NCI-H345 treated with DMSO at 0.1 percent for 48 hours (cell line): ENCODE data around the gene HPS3.

Source experiments
- DNase-seq: peaks from one replicate; lab custom pipeline; 2025; ENCODE audit not compliant: unreplicated experiment; lab: John Stamatoyannopoulos, UW

Gene HPS3

GRCh38 chr3:149120051-149120972, 9.1 kb upstream of the HPS3 start:
- DNase-seq, result peak; percentile 13

- no peak for DNase-seq
These were observed 6.5 kb upstream of the HPS3 start for GRCh38 chr3:149122721-149123578.

DNA sequence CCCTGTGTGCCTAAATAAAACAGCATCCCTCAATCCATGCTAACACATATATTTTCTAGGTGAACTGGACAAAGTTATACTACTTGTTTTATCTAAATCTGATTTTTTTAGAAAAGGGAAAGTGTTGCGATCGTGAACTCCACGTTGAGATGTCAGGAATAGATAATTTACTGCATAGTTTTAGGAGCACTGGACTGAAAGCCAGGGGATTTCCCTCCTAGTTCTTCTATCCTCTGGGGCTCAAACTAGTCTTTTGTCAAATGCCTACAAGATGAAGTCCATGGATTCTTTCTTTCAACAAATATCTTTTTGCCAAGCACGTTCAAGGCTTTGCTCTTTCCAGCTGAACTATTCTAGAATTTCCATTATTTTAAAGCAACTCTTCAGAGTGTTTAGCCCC, 617 bp upstream of the HPS3 start:
- DNase-seq, result no peak

DNA sequence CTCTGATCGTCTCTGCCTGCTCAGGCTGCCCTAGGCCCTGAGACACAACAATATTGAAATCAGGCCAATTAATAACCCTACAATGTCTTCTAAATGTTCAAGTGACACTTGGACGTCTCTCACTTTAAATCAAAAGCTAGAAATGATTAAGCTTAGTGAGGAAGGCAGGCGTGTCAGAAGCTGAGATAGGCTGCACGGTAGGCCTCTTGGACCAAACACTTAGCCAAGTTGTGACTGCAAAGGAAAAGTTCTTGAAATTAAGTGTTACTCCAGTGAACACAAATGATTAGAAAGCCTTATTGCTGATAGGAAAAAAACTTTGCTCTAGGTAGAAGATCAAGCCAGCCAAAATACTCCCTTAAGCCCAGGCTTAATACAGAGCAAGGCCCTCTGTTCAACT, 2.2 kb downstream of the HPS3 start:
- DNase-seq, result no peak

GRCh38 chr3:149134575-149134974, 5.1 kb downstream of the HPS3 start:
- DNase-seq, result no peak

GRCh38 chr3:149142682-149143081, 13.2 kb downstream of the HPS3 start:
- DNase-seq, result no peak

DNA sequence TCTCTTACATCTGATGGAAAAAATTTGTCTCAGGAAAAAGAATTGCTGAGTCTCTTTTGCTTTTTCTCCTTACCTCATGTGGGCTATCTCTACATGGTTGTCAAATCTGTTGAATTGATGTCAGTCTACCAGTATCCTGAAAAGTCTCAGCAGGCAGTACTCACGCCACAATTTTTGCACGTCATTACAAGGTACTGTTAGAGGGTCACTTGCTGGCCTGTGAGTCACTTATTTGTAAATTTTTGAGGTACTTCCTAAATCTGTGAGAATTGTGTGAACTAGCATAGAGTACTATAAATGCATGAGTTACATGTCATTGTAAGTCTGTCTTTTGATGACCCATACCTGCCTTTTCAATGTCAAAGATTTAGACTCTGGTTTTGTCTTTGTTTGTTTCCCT, 15.9 kb downstream of the HPS3 start:
- DNase-seq, result no peak

DNA sequence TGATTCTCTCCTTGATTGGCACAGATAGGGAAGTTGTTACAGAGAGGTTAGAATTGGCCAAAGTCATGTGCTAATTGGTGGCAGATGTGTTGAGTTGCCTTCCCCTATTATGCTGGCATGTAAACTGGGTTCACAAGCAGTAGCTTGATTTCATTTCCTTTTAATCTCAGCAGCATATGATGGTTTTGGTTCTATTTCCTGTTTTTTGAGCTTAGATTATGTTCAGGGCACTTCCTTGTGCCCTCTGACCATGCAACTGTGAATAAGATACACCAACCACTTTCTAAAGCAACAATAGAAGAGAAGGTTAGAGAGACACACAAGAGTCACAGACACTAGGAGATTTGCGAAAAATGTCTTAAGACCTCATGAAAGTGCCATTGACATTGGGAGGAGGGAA, 16.5 kb downstream of the HPS3 start:
- DNase-seq, result no peak

DNA sequence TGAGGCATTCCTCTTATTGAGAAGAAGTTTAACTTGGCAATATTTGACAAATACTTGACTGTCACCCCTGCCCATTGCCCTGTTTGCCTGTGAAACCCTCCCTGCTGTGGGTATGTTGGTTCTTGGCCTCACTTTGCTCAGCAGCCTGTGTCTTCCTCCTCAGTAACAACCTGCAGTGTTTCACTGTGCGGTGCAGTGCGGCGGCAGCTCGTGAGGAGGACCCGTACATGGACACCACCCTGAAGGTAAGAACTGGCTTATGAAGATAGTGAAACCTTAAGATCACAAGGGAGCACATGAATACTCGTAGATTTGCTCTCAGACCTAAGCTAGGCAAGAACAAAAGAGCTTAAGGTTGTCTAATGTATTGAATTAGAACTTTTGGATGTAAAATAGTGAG, 21.0 kb downstream of the HPS3 start:
- no peak for DNase-seq

GRCh38 chr3:149151843-149152242, 22.4 kb downstream of the HPS3 start:
- DNase-seq, result no peak

- DNase-seq, result no peak
These were observed 23.0 kb downstream of the HPS3 start for GRCh38 chr3:149152420-149152819.

GRCh38 chr3:149153402-149153801, 24.0 kb downstream of the HPS3 start:
- DNase-seq, result no peak

DNA sequence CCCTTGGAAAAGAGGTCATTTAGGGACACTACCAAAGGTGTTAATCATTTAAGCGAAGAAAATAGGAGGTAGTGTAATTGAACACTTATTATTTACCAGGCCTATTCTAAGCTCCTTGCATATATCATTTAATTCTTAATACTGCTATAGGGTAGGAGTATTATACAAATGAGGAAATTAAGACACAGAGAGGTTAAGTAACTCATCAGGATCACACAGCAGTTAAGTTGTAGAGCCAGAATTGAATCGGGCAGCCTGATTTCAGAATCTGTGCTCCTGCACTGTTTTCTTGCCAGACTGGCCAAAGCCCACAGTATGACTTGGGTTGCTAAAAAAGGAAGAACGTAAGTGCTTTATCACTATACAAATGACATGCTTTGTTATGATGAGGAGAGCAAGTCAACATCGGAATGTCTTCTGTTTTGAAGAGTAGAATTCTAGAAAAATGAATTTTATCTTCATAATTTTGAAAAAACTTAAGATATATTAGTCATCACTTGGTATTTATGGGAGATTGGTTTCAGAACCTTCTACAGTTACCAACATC, 31.4 kb downstream of the HPS3 start:
- no peak for DNase-seq

DNA sequence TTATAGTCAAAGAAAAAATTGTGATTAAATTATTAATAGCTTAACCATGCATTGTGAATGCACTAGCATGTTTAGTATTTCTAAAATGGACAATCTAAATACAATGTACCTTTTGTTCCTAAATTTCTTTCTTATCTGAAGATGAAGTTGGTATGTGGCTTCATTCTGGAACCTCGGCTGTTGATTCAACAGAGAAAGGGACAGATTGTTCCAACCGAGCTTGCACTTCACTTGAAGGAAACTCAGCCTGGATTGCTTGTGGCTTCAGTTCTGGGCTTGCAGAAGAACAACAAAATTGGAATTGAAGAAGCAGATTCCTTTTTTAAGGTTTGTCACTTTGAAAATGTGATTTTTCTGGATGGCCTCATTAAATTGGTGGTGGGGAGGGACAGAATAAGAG, 32.6 kb downstream of the HPS3 start:
- DNase-seq, result no peak

GRCh38 chr3:149163066-149163465, 33.6 kb downstream of the HPS3 start:
- no peak for DNase-seq

DNA sequence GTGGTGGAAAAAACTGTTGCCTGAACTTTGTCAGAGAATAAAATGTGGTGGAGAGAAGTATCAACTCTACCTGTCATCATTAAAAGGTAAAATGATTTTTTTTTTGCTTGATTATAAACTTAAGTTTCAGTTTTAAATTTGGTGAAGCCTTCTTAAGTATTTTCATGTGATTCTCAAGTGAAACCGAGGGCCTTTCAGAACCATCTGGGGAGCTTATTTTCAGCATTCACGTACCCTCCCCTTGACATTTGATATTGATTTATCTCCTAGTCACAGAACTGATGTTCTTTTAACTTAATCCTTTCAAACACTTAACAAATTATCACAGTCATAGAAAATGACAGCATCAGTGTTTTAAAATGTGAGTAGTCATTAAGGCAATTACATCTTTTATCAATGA, 38.5 kb downstream of the HPS3 start:
- DNase-seq, result no peak

DNA sequence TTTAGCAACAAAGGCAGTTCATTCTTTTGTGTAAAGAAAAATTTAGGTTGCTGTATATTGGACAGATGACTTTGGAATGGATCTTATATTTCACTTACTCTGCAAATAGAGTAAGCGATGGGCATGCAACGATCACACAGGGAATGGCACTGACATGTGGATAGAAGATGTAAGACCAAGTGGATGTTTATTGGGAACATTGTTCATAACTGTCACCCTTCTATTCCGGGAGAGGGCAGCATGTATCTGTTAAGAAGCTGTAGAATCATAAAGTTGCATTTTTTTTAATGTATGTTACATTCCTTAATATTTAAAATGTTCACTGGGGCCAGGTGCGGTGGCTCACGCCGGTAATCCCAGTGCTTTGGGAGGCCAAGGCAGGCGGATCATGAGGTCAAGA, 41.2 kb downstream of the HPS3 start:
- no peak for DNase-seq

- DNase-seq, result no peak
These were observed 45.5 kb downstream of the HPS3 start for GRCh38 chr3:149174901-149175300.

DNA sequence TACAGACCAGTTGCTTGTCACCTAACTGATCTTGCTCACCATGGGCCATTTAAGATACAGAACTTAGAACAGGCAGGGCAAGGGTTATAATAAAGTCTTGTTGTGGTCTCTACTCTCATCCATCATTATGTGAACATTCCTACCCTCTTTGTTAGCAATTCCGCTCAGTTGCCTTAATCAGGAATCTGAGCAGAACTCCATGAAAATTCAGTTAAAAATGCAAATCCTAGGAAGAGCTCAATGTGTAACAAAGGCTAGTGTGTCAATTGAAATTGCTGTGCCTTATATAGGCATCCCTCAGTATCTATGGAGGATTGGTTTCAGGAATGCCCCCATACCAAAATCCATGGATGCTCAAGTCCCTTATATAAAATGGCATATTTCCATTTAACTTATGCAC, 47.7 kb downstream of the HPS3 start:
- DNase-seq, result no peak

DNA sequence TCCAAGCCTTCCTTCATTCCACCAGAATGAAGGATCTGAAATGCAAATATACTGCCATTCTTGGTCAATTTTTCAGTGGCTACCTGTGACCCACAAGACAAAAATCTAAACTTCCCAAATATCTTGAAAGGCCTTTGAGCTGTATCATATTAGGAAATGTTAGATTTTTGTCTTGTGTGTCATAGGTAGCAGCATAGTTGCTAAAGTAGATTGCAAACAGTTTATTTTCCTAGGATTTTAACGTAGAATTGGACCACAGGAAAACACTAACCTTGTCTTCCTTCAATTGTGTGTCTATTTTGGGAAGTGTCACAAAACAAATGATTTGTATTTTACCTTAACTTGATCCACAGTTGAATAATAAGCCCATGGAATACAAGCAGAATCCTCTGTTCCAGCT, 49.8 kb downstream of the HPS3 start:
- no peak for DNase-seq

DNA sequence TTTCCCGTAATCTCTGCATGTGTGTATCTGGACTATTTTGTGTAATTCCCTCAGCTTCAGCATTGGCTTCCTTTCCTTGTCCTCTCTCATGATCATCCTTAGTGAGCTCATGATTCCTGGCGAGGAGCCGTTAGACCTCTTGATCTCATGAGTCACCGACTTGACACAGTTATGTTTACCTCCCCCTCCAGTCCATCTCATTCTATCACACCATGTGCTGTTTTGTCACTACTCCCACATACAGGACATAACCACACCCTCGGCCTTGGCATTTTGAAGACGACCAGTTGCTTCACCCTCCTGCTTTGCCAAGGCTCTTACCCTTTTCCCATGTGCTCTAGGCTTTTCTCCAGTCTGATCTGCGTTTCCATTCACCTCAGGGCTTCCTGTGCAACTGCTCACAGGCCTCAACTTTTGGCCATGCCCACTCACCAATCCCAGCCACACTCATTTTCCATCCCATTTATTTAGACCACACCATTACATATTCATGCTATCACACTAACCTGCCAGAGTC, 50.7 kb downstream of the HPS3 start:
- DNase-seq, result no peak

DNA sequence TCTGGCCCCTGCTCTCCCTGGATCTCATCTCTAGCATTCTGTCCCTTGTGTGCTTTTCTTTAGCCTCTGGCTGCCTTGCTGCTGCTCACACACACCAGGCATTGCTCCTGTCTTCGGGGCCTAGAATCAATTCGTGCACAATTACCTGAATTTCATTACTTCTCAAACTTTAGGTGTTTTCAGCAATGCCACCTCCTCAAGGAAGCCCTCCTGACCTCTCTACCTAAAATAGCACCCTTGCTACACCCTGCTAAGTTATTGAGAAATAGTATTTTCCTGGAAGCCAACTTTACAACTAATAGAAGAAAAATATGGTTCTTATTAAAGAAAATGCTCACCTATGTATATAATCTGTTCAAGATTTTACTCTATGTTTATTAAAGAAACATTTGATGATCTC, 51.7 kb downstream of the HPS3 start:
- no peak for DNase-seq
